Trophoblast cell (in vitro differentiated cells and primary cell): ENCODE measurements around the gene KCNK5.

Source experiments
- DNase-seq, 2 donors: peaks; one replicate each; pipeline ENCODE4 v3.0.0-alpha.2; 2016
- H2AFZ ChIP-seq: 2 replicates; pipeline ENCODE4 v1.6.1; 2013; ENCODE audit warnings: low read length, moderate library complexity, mild to moderate bottlenecking; ENCODE audit not compliant: insufficient read depth, poor library complexity
- H2AK5ac ChIP-seq: 2 replicates; pipeline ENCODE4 v1.6.1; 2013; ENCODE audit warnings: mild to moderate bottlenecking, low read length
- H2BK120ac ChIP-seq: 2 replicates; pipeline ENCODE4 v1.6.1; 2013; ENCODE audit warnings: low read length, mild to moderate bottlenecking, moderate library complexity; ENCODE audit not compliant: insufficient read depth, poor library complexity
- H2BK12ac ChIP-seq: 2 replicates; pipeline ENCODE4 v1.6.1; 2013; ENCODE audit warnings: mild to moderate bottlenecking, low read length, moderate library complexity
- H2BK5ac ChIP-seq: 2 replicates; pipeline ENCODE4 v1.6.1; 2013; ENCODE audit warnings: low read length, low read depth, moderate library complexity, mild to moderate bottlenecking; ENCODE audit not compliant: poor library complexity
- H3K14ac ChIP-seq: 2 replicates; pipeline ENCODE4 v1.6.1; 2013; ENCODE audit warnings: mild to moderate bottlenecking, low read length
- H3K18ac ChIP-seq: 2 replicates; pipeline ENCODE4 v1.6.1; 2013; ENCODE audit warnings: mild to moderate bottlenecking, low read length
- H3K23ac ChIP-seq: 2 replicates; pipeline ENCODE4 v1.6.1; 2013; ENCODE audit warnings: low read length
- H3K27ac ChIP-seq: 2 replicates; pipeline ENCODE4 v1.5.1; 2013; ENCODE audit warnings: low read depth, mild to moderate bottlenecking, inconsistent platforms, low read length, moderate library complexity
- H3K27me3 ChIP-seq: 2 replicates; pipeline ENCODE4 v1.6.1; 2013; ENCODE audit warnings: inconsistent platforms, mild to moderate bottlenecking, low read length, moderate library complexity; ENCODE audit not compliant: insufficient read depth
- H3K36me3 ChIP-seq, 2 experiments: 1 replicate in 1 of 2; 2 replicates in 1 of 2; pipeline ENCODE4 v1.6.1; 2013; ENCODE audit warnings: low read length in 2 of 2, mild to moderate bottlenecking in 2 of 2, moderate library complexity in 1 of 2; ENCODE audit not compliant: insufficient read depth in 2 of 2, control insufficient read depth in 1 of 2
- H3K4ac ChIP-seq: 2 replicates; pipeline ENCODE4 v1.6.1; 2013; ENCODE audit warnings: low read depth, mild to moderate bottlenecking, low read length, moderate library complexity
- H3K4me1 ChIP-seq, 2 experiments: 1 replicate in 1 of 2; 2 replicates in 1 of 2; pipeline ENCODE4 v1.6.1; 2013; ENCODE audit warnings: low read length in 2 of 2, mild to moderate bottlenecking in 2 of 2, moderate library complexity in 1 of 2; ENCODE audit not compliant: insufficient read depth in 2 of 2, control insufficient read depth in 1 of 2
- H3K4me2 ChIP-seq: 2 replicates; pipeline ENCODE4 v1.6.1; 2013; ENCODE audit warnings: inconsistent platforms, mild to moderate bottlenecking, low read length, moderate library complexity
- H3K4me3 ChIP-seq: 2 replicates; pipeline ENCODE4 v1.5.1; 2013; ENCODE audit warnings: mild to moderate bottlenecking, low read depth, low read length, inconsistent platforms
- H3K79me1 ChIP-seq: one replicate; pipeline ENCODE4 v1.6.1; 2013; ENCODE audit warnings: low read length
- H3K79me2 ChIP-seq: 2 replicates; pipeline ENCODE4 v1.6.1; 2013; ENCODE audit warnings: low read length, mild to moderate bottlenecking; ENCODE audit not compliant: control insufficient read depth, insufficient read depth, poor library complexity
- H3K9ac ChIP-seq: 2 replicates; pipeline ENCODE4 v1.6.1; 2013; ENCODE audit warnings: mild to moderate bottlenecking, low read length
- H3K9me3 ChIP-seq: 2 replicates; pipeline ENCODE4 v1.6.1; 2013; ENCODE audit warnings: low read depth, mild to moderate bottlenecking, control low read depth, inconsistent platforms, low read length; ENCODE audit not compliant: insufficient read depth
- H4K12ac ChIP-seq: 2 replicates; pipeline ENCODE4 v1.6.1; 2013; ENCODE audit warnings: low read depth, mild to moderate bottlenecking, low read length, moderate library complexity
- H4K8ac ChIP-seq: 2 replicates; pipeline ENCODE4 v1.6.1; 2013; ENCODE audit warnings: low read depth, mild to moderate bottlenecking, low read length, moderate library complexity
- H4K91ac ChIP-seq: one replicate; pipeline ENCODE4 v1.6.1; 2013; ENCODE audit warnings: low read depth, mild to moderate bottlenecking, low read length, moderate library complexity
- WGBS: extraction: QIAGEN DNeasy Blood & Tissue Kit; methylation state at CpG from one replicate; pipeline ENCODE4 v1.1.7; 2013; ENCODE audit warnings: missing lambda C conversion rate; ENCODE audit not compliant: insufficient read length, insufficient coverage; ENCODE audit errors: extremely low coverage; 5-methylcytosine and 5-hydroxymethylcytosine counted together

The KCNK5 gene

GRCh38 chr6:39227476-39227875, 1.8 kb downstream of the KCNK5 start:
- no peak overlapping the region for H4K12ac ChIP-seq
- H3K23ac ChIP-seq = no peak overlapping the region
- peaks cover 2% of the 10 kb centered on the region for H3K27me3 ChIP-seq
- H4K8ac ChIP-seq = no peak overlapping the region
- no peaks in the 10 kb centered on the region for H3K79me1 ChIP-seq
- H2AK5ac ChIP-seq = no peak overlapping the region
- no peak overlapping the region for H2BK120ac ChIP-seq
- H3K4me3 ChIP-seq = no peak overlapping the region
- no peak overlapping the region for H2BK12ac ChIP-seq
- no peak overlapping the region for H2AFZ ChIP-seq
- H3K14ac ChIP-seq = no peak overlapping the region
- H3K79me2 ChIP-seq = peaks cover 2% of the 10 kb centered on the region
- H3K9me3 ChIP-seq = no peaks in the 10 kb centered on the region
- H3K4ac ChIP-seq = no peak overlapping the region
- no peak overlapping the region for H3K4me2 ChIP-seq
- no peak overlapping the region for H3K27ac ChIP-seq
- no CpG with 5 or more reads among the region's 9 CpGs for WGBS
- no peak overlapping the region for H4K91ac ChIP-seq
- H3K36me3 ChIP-seq = no peaks in the 10 kb centered on the region
- H3K18ac ChIP-seq = no peak overlapping the region
- peaks cover 10 to 17% of the 10 kb centered on the region in 2 experiments for H3K4me1 ChIP-seq
- no peak overlapping the region for H2BK5ac ChIP-seq
- H3K9ac ChIP-seq = no peak overlapping the region
- no peak for DNase-seq

DNA sequence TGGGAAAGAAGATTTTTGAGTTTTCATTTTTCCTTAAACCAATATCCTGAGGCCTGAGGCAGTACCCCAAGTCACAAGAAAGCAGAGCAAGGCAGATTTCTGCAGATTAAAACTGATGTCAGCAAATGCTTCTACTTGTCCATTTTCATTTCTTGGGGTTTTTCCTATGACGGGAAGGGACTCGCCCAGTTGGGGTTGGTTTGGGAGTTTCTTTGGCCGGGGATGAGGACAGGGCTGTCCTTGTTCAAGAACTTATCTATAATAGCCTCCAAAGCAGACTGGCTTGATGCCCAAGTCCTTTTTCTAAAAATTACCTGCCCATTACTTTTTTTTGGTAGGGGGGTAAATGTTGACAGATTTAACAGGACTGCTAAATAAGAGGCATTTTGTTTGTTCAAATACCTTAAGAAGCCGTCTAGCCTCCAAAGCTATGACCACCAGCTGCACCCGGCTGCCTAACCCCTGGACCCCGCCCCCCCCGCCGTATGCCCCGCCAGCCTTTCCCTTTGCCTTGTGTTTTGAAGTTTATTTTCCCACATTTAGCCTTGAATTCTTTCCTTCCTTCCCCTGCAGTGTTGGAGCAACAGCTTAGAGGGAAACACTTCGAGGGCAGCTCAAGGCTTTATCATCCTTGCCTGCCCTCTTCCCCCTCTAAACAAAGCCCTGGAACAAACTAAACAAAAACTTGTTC, 2.5 kb downstream of the KCNK5 start:
- Histone ChIP-seq H2BK120ac (no peak overlapping the region), H3K36me3 (no peaks in the 10 kb centered on the region), H3K27ac (no peak overlapping the region), H3K79me1 (no peaks in the 10 kb centered on the region), H4K91ac (no peak overlapping the region), H3K4me2 (no peak overlapping the region), H3K4me3 (no peak overlapping the region), H3K4ac (no peak overlapping the region), H3K27me3 (peaks cover 2% of the 10 kb centered on the region), H2AK5ac (no peak overlapping the region), H2BK12ac (no peak overlapping the region), H2BK5ac (no peak overlapping the region), H3K9me3 (no peaks in the 10 kb centered on the region), H4K8ac (no peak overlapping the region), H3K23ac (no peak overlapping the region), H4K12ac (no peak overlapping the region), H3K18ac (no peak overlapping the region), H3K4me1 (peaks cover 10 to 17% of the 10 kb centered on the region in 2 experiments), H2AFZ (no peak overlapping the region), H3K14ac (no peak overlapping the region), H3K9ac (no peak overlapping the region), H3K79me2 (peaks cover 2% of the 10 kb centered on the region)
- WGBS = no CpG with 5 or more reads among the region's 10 CpGs
- no peak for DNase-seq

DNA sequence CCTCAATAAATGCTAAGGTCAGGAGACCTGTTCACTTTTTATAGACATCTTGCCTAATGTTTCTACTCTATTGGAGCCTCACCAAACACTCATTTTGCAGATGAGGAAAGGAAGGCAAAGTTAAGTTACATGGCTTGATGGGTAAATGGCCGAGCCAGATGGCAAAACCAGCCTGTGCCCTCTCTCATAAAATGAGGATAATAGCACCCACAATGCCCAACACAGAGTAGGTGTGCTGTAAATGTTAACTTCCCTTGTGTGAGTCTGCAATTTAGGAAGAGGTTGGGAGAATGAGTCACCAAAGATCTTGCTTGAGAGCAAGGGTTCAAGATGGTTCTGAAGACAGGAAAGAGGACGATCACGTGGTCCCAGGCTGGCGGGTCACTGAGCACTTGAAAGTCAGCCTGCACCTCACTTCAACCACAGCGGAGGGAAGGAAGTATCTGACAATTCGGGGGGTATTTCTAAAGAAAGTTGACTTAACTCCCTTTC, 3.3 kb downstream of the KCNK5 start:
- Histone ChIP-seq H3K79me2 (peaks cover 2% of the 10 kb centered on the region), H4K12ac (no peak overlapping the region), H3K4me1 (peaks cover 10 to 17% of the 10 kb centered on the region in 2 experiments)

DNA sequence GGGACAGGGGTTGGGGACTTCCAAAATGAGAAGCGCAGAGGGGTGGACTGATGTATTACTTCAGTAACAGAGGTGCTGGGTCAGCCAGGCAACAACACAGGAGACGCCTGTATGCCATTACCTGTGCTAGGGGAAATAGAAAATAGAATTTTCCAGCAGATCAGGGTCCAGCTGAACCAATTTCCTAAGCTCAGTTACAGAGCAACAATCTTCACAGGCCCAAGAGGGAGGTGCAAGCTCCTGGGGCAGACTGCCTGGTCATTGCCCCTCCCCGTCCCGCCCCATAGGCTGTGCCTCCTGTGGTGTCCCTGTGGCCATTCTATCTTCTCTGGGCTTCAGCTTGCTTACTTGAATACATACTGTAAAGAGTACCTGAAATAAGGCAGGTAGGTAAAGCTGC, 3.7 kb downstream of the KCNK5 start:
- Histone ChIP-seq H4K8ac (no peak overlapping the region), H3K27me3 (peaks cover 2% of the 10 kb centered on the region), H3K4ac (no peak overlapping the region), H3K9ac (no peak overlapping the region), H2BK5ac (no peak overlapping the region), H2BK12ac (no peak overlapping the region), H2BK120ac (no peak overlapping the region), H3K79me2 (peaks cover 2% of the 10 kb centered on the region), H2AFZ (no peak overlapping the region), H3K36me3 (no peaks in the 10 kb centered on the region), H3K4me2 (no peak overlapping the region), H3K14ac (no peak overlapping the region), H3K4me1 (peaks cover 10 to 17% of the 10 kb centered on the region in 2 experiments), H3K27ac (no peak overlapping the region), H2AK5ac (no peak overlapping the region), H3K18ac (no peak overlapping the region), H3K9me3 (no peaks in the 10 kb centered on the region), H4K12ac (no peak overlapping the region), H3K4me3 (no peak overlapping the region), H3K23ac (no peak overlapping the region), H3K79me1 (no peaks in the 10 kb centered on the region), H4K91ac (no peak overlapping the region)
- no peak for DNase-seq
- no CpG with 5 or more reads among the region's 4 CpGs for WGBS

More for the DNA sequence above, 3.3 kb downstream of the KCNK5 start:
- no peak for DNase-seq
- Histone ChIP-seq H3K79me1 (no peaks in the 10 kb centered on the region), H2AK5ac (no peak overlapping the region), H3K27me3 (peaks cover 2% of the 10 kb centered on the region), H3K4me2 (no peak overlapping the region), H2AFZ (no peak overlapping the region), H2BK120ac (no peak overlapping the region), H3K36me3 (no peaks in the 10 kb centered on the region), H4K91ac (no peak overlapping the region), H3K14ac (no peak overlapping the region), H3K4me3 (no peak overlapping the region), H3K27ac (no peak overlapping the region), H2BK12ac (no peak overlapping the region), H3K23ac (no peak overlapping the region), H2BK5ac (no peak overlapping the region), H3K4ac (no peak overlapping the region), H3K18ac (no peak overlapping the region), H4K8ac (no peak overlapping the region), H3K9ac (no peak overlapping the region), H3K9me3 (no peaks in the 10 kb centered on the region)
- no CpG with 5 or more reads among the region's 6 CpGs for WGBS
